ENCODE results near the gene EYS.
"Not testable (repeated sequence)": the region's sequence is repeated elsewhere in the genome, so short reads cannot be mapped to it uniquely, and the experiment has no call there.

Gene EYS

GRCh38 chr6:65501045-65501444 lies 206.0 kb downstream of the EYS start:
- no peak for TF ChIP-seq CTCF (IDR thresholded peaks at IDR 0.05; ENCODE audit: control insufficient read depth, extremely low read depth, insufficient read depth)
- H3K4me3 ChIP-seq (ENCODE audit: low read depth, low read length) = no peak overlapping the region
- DNase-seq (ENCODE audit: low read depth) = no peak

DNA sequence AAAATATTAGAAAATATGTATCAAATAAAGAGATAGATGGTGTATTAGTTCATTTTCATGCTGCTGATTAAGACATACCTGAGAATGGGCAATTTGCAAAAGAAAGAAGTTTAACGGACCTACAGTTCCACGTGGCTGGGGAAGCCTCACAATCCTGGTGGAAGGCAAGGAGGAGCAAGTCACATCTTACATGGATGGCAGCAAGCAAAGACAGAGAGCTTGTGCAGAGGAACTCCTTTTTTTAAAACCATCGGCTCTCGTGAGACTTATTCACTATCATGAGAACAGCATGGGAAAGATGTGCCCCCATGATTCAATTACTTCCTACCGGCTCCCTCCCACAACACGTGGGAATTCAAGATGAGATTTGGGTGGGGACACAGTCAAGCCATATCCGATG lies 223.4 kb downstream of the EYS start:
- DNase-seq (ENCODE audit: low read depth); H3K4me3 ChIP-seq (ENCODE audit: low read depth, low read length): not testable (repeated sequence)

GRCh38 chr6:65469650-65470049 lies 237.4 kb downstream of the EYS start:
- no peak overlapping the region for H3K4me3 ChIP-seq (ENCODE audit: low read depth, low read length)
- no peak for TF ChIP-seq CTCF (IDR thresholded peaks at IDR 0.05; ENCODE audit: control insufficient read depth, extremely low read depth, insufficient read depth)
- no peak for DNase-seq (ENCODE audit: low read depth)

DNA sequence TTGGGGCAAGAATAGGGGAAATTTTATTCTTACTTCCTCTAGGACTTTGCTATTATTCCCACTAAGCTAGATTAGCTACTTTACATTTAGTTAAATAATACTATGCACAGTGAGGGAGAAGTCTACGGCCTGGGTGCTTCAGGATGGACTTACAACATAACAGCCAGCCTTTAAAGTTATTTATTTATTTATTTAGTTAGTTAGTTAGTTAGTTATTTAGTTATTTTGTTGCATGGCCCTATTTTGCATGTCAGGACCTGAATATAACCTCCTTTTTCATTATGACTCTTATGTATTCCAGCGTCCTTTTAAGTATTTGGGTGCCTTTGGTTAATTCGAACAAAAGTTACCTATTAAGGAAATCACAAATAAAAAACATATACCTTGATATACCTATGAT lies 238.7 kb downstream of the EYS start:
- no peak for TF ChIP-seq CTCF (IDR thresholded peaks at IDR 0.05; ENCODE audit: control insufficient read depth, extremely low read depth, insufficient read depth)
- no peak overlapping the region for H3K4me3 ChIP-seq (ENCODE audit: low read depth, low read length)
- no peak for DNase-seq (ENCODE audit: low read depth)

DNA sequence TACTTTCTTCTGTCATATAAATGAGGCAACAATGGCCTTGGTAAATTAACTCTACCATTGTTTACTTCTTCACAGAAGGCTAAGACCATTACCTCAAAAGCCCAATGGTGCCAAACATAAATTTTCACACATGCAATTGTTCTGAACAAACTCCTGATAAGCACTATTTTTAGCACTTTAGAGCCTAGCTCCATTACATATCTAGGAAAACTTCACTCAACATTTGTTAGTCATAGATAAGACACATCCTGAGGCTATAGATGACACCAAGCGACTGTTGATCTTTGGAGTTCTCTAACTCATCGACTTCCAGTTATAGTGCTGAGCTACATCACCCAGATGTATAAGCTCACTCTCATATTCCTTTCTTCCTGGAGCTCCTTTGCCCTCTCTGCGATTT lies 245.9 kb downstream of the EYS start:
- TF ChIP-seq CTCF (IDR thresholded peaks at IDR 0.05; ENCODE audit: control insufficient read depth, extremely low read depth, insufficient read depth) = no peak
- no peak overlapping the region for H3K4me3 ChIP-seq (ENCODE audit: low read depth, low read length)
- DNase-seq (ENCODE audit: low read depth) = no peak

GRCh38 chr6:65452333-65452732 lies 254.7 kb downstream of the EYS start:
- no peak overlapping the region for H3K4me3 ChIP-seq (ENCODE audit: low read depth, low read length)
- DNase-seq (ENCODE audit: low read depth) = no peak
- TF ChIP-seq CTCF (IDR thresholded peaks at IDR 0.05; ENCODE audit: control insufficient read depth, extremely low read depth, insufficient read depth) = no peak

GRCh38 chr6:65450451-65450850 lies 256.6 kb downstream of the EYS start:
- no peak for TF ChIP-seq CTCF (IDR thresholded peaks at IDR 0.05; ENCODE audit: control insufficient read depth, extremely low read depth, insufficient read depth)
- H3K4me3 ChIP-seq (ENCODE audit: low read depth, low read length) = no peak overlapping the region
- DNase-seq (ENCODE audit: low read depth) = no peak

DNA sequence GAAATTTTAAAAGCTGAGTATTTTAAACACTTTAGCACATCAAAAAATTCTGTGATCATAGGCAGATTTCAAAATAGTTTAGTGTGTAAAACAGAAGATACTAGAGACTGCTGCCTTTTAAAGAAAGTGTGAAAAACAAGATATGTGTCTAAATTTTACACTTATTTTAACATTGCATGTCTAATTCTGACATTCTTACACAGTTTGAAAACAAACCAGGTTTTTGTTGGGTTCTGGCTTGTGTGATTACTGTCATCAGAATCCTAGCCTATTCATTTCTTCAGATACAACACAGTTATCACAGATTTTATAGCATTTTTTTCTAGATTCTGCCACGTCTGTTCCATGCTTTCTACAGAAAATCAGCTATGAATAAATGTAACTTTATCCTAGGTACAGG lies 257.1 kb downstream of the EYS start:
- TF ChIP-seq CTCF (IDR thresholded peaks at IDR 0.05; ENCODE audit: control insufficient read depth, extremely low read depth, insufficient read depth) = no peak
- no peak for DNase-seq (ENCODE audit: low read depth)
- no peak overlapping the region for H3K4me3 ChIP-seq (ENCODE audit: low read depth, low read length)

Measured in LNCaP clone FGC (cell line).